BJ (cell line): ENCODE measurements around the gene FGF11. TPM values are rescaled to one million over a fixed set of nuclear protein-coding genes. Genes with fewer than 3 reads are reported as not detected.
"Not testable (repeated sequence)": the region's sequence is repeated elsewhere in the genome, so short reads cannot be mapped to it uniquely, and the experiment has no call there.

ENCODE experiments used
- CTCF ChIA-PET: fragments of 350-600 bp; formaldehyde crosslinking; extraction: SDS; loops from one replicate; lab custom pipeline; 2021; ENCODE audit warnings: antibody characterized with exemption, inconsistent platforms; lab: Yijun Ruan, JAX
- POLR2A ChIA-PET: fragments of 300-600 bp; sonication (Branson Sonifier 250); formaldehyde crosslinking; extraction: SDS; loops from one replicate; lab custom pipeline; 2021; ENCODE audit warnings: antibody characterized with exemption; lab: Charles Lee
- DNase-seq: peaks from one replicate; pipeline ENCODE4 v3.0.0-alpha.2; 2011; ENCODE audit warnings: low read depth
- H3K27me3 ChIP-seq: 2 replicates; pipeline ENCODE4 v1.6.0; 2011; ENCODE audit warnings: low read length; ENCODE audit not compliant: control insufficient read depth, insufficient read depth
- H3K36me3 ChIP-seq: 2 replicates; pipeline ENCODE4 v1.5.1; 2011; ENCODE audit warnings: low read length; ENCODE audit not compliant: control insufficient read depth, insufficient read depth
- H3K4me3 ChIP-seq: 2 replicates; pipeline ENCODE4 v1.5.1; 2011; ENCODE audit warnings: low read depth, mild to moderate bottlenecking, control low read depth, low read length
- polyA plus RNA-seq: library from polyadenylated mRNA; depleted of rRNA; stranded (reverse); fragments of >200 nt; gene quantifications from 2 replicates; pipeline ENCODE4 v1.2.3, GENCODE V29; 2011
- TF ChIP-seq, protein P1 (sequence below): IDR thresholded peaks from 2 replicates; pipeline ENCODE4 v1.5.1; 2011; ENCODE audit warnings: low read depth, mild to moderate bottlenecking, control low read depth, inconsistent platforms, low read length, moderate library complexity; ENCODE audit not compliant: insufficient read depth

FGF11 gene
- polyA plus RNA-seq, 1 experiment = 0.98 TPM

DNA sequence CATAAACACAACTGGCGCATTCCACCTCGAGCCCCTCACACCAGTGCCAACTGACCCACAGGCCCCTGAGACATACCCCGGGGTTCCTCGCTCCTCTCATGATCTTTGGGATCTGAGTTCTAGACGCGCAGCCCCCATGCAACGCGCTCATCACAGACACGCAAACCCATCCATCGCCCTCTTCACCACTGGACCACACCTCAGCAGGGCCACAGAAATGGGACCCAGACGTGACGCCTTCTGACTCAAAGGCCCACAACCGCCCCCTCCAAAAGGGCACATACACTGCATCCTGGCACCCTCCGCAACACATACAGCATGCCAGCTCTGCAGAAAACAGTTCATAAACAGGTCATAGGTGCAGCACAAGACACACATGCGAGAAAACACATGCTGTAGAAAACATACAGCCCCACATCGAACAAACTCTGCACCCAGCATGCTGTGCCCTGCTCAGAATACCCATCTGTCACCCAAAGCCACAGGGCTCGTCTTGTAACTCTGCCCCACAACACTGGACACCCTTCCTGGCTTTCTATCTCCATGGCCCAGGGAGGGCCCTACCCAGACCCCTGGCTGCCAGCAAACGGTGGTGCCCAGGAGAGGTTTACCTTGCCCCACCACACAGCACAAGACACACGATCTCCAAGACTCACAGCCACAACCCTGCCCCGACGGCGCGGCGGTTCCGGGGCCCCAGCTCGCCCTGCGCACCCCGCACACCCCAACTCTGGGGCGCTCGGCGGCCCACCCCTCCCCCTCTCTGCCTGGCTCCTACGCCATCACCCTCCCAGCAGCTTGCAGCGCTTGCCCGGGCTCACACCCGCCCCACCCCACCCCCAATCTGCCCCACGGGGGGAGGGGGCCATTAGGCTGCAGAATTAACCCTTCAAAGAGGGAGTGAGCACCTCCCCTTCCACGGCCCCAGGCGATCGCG is 39.2 kb downstream of the FGF11 start:
- Histone ChIP-seq H3K4me3 (peak overlapping the region; percentile 85), H3K36me3 (0 out of 2 replicates have a peak, but pooled peaks cover 2% of the 10 kb centered on the region), H3K27me3 (no peaks in the 10 kb centered on the region)
- POLR2A ChIA-PET = no interaction called here
- DNase-seq = no peak
- TF ChIP-seq, protein P1, sequence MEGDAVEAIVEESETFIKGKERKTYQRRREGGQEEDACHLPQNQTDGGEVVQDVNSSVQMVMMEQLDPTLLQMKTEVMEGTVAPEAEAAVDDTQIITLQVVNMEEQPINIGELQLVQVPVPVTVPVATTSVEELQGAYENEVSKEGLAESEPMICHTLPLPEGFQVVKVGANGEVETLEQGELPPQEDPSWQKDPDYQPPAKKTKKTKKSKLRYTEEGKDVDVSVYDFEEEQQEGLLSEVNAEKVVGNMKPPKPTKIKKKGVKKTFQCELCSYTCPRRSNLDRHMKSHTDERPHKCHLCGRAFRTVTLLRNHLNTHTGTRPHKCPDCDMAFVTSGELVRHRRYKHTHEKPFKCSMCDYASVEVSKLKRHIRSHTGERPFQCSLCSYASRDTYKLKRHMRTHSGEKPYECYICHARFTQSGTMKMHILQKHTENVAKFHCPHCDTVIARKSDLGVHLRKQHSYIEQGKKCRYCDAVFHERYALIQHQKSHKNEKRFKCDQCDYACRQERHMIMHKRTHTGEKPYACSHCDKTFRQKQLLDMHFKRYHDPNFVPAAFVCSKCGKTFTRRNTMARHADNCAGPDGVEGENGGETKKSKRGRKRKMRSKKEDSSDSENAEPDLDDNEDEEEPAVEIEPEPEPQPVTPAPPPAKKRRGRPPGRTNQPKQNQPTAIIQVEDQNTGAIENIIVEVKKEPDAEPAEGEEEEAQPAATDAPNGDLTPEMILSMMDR = no peak
- CTCF ChIA-PET = interaction anchor here (1.0 to 2.1 kb wide), 6 partner anchors 34 to 123 kb away, joined by 3 to 7 read pairs (median 4); no protein-coding TSS in a partner anchor

DNA sequence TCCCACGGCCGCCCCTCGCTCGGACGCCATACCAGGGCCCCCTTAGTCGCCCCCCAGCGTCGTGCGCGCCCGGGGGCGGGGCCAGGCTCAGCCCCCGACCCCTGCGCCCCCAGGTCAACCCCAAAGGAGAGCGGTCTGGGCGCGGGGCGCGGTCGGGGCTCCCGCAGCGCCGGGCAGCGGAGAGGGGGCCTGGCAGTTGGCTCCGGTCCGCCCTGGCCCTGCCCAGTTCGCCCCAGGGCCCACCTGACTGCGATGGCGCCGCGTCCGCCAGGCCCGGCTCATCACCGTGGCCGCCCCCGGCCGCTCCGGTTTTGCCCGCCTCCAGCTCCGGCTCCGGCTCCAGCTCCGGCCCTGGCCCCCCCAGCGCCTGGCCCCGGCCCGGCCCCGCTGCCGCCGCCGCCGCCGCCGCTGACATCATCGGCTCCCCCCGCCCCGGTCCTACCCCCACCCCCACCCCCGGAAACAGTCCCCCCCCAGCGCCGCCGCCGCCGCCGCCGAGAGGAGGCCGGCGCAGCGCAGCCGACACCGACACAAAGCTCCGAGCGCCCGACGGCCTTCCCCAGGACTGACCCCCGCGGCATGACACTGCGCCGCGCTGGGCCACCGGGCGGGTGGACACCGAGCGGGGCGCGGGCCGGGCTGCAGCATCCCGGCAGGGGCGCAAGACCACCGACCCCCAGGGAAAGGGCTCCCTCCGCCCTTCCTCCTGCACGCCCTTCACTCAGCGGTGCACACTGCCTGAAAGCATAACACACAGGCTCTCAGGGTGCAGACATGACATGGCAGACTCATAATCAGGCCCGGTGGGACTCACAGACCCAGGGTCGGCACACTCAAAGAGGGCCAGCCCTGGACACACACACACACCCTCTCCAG is 40.1 kb downstream of the FGF11 start, which contains the start of gene ZBTB4:
Gene ZBTB4 (minus strand): TSS at position 419 of the 876 bp plus-strand sequence. CDS start 12,830 bp downstream, outside the sequence.
- no peak for DNase-seq
- CTCF ChIA-PET = interaction anchor here (0.6 to 2.0 kb wide), 7 partner anchors 14 to 124 kb away, joined by 3 to 10 read pairs (median 3); partner anchors contain the start of gene SOX15
- POLR2A ChIA-PET = interaction anchor here (0.5 to 0.6 kb wide), 2 partner anchors 93 to 694 kb away, joined by 3 to 4 read pairs; no protein-coding TSS in a partner anchor

DNA sequence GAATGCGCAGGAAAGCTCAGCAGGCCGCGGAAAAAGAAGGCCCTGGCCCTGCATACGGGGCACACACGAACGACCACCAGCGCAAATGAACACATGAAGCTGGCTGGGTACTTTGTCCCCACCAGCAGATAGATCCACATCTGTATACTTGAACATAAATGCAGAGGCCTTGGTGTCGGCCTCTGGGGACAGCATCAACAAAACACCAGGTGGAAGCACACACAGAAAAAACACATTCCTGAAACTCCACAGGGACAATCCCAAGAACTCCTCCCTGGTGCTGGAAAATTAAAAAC is 40.7 kb downstream of the FGF11 start:
- Histone ChIP-seq H3K4me3 (peak overlapping the region; percentile 85), H3K36me3 (no peaks in the 10 kb centered on the region), H3K27me3 (no peaks in the 10 kb centered on the region)
- ChIA-PET CTCF (interaction anchor here (0.9 to 2.0 kb wide), 4 partner anchors 44 to 124 kb away, joined by 3 to 10 read pairs (median 4); partner anchors contain the start of gene SOX15), POLR2A (interaction anchor here (0.6 kb wide), 1 partner anchor 93 kb away, joined by 4 read pairs; no protein-coding TSS in a partner anchor)
- no peak for DNase-seq
- TF ChIP-seq, protein P1 = no peak

More for the DNA sequence above, 40.1 kb downstream of the FGF11 start, which contains the start of gene ZBTB4:
- Histone ChIP-seq H3K4me3 (peak within 1 kb of the TSS; percentile 85), H3K27me3 (no peaks in the 10 kb centered on the region), H3K36me3 (0 out of 2 replicates have a peak, but pooled peaks cover under 1% of the 10 kb centered on the region)
- TF ChIP-seq, protein P1 = no peak

DNA sequence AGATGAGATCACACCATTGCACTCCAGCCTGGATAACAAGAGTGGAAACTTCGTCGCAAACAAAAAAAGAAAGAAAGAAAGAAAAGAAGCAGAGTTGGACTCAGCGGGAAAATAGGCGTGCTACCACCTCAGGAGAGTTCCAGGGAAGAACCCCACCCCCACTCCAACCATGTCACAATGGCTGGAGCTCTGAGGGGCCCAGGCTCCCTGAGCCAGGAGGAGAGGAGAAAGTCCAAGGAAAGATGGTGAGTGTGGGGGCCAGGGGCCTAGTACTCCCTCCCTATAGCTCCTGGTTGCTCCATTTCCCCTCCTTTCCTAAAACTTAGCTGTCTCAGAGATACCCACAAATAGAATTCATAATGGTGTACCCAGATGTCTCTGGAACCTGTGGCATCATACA is 42.0 kb downstream of the FGF11 start, which contains the start of gene SLC35G6:
Gene SLC35G6 (plus strand): TSS at position 172 of the 400 bp plus-strand sequence. CDS start 71 bp downstream, at position 243.
- not testable (repeated sequence) for H3K36me3 ChIP-seq, DNase-seq, H3K27me3 ChIP-seq, H3K4me3 ChIP-seq
- CTCF ChIA-PET = interaction anchor here (2.0 kb wide), 1 partner anchor 45 kb away, joined by 10 read pairs; no protein-coding TSS in a partner anchor
- POLR2A ChIA-PET = interaction anchor here (0.6 kb wide), 1 partner anchor 16 kb away, joined by 3 read pairs; no protein-coding TSS in a partner anchor

DNA sequence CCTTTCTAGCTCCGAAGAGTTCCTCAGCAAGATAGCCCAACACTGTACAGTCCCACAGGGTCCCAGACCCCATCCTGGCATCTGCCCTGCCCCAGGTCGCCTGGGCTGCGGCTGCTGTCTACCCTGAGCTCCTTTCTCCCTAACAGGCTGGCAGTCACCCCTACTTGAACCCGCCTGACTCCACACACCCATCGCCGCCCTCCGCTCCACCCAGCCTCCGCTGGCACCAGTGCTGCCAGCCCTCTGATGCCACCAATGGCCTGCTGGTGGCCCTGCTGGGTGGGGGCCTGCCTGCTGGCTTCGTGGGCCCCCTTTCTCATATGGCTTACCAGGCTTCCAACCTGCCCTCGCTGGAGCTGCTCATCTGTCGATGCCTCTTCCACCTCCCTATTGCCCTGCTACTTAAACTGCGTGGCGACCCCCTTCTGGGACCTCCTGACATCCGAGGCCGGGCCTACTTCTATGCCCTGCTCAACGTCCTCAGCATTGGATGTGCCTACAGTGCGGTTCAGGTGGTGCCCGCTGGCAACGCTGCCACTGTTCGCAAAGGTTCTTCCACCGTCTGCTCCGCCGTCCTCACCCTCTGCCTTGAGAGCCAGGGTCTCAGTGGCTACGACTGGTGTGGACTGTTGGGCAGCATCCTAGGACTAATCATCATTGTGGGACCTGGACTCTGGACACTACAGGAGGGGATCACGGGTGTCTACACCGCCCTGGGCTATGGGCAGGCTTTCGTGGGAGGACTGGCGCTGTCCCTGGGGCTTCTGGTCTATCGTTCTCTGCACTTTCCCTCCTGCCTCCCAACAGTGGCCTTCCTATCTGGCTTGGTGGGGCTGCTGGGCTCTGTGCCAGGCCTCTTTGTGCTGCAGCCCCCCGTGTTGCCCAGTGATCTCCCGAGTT is 42.8 kb downstream of the FGF11 start:
- DNase-seq, CTCF ChIA-PET, H3K4me3 ChIP-seq, POLR2A ChIA-PET, H3K27me3 ChIP-seq, H3K36me3 ChIP-seq: not testable (repeated sequence)

DNA sequence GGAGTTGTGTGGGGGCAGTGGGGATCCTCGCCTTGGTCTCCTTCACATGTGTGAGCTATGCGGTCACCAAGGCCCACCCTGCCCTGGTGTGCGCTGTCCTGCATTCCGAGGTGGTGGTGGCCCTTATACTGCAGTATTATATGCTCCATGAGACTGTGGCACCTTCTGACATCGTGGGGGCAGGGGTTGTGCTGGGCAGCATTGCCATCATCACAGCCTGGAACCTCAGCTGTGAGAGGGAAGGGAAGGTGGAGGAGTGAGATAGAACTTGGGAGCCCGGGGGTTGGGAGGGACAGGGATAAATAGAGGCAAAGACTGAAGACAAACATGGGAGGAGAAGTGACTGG is 43.4 kb downstream of the FGF11 start:
- DNase-seq, CTCF ChIA-PET, H3K36me3 ChIP-seq, H3K27me3 ChIP-seq: not testable (repeated sequence)
- H3K4me3 ChIP-seq = peak overlapping the region; percentile 67
- POLR2A ChIA-PET = interaction anchor here (0.6 kb wide), 1 partner anchor 16 kb away, joined by 3 read pairs; no protein-coding TSS in a partner anchor
